ENCODE data around the gene ARL4C. TPM values are rescaled to one million over a fixed set of nuclear protein-coding genes. Genes with fewer than 3 reads are reported as not detected.

The ARL4C gene
- total and polyA plus RNA-seq, 2 of the 8 experiments (the other 6 are each of a cell fraction or from before 2014, with no cell fraction given), result 7.0 to 16.9 TPM

DNA sequence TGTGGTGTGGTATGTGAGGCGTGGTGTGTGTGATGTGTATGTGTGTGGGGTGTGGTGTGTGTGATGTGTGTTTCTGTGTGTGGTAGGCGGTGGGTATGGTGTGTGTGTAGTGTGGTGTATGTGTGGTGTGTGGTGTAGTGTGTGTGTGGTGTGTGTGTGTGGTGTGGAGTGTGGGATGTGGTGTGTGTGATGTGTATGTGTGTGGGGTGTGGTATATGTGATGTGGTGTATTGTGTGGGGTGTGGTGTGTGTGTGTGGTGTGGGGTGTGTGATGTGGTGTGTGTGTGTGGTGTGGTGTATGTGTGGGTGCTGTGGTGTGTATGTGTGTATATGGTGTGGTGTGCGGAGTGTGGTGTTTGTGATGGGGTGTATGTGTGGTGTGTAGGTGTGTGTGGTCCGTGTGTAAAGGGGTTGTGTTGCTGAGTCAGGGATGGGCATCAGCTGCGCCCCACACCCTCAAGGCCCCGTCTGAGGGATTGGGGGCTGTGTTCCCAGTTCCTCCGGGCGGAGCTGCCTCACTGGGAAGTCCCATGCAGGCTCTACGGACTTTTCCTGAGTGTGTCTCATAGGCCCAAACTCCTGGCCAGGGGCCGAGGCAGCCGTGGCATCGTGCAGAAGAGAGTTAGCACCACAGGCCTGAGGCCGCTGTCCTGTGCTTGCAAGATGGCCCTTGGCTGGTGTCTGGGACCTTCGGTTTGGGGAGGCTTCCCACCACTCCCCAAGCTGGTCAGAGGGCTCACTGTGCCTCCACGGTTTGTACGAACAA is 18.2 kb upstream of the ARL4C start:
- peak overlapping the region; percentile 94 for H4K91ac ChIP-seq (replicated peaks; ENCODE audit: insufficient read length, low read length)
- H3K56ac ChIP-seq (replicated peaks; ENCODE audit: insufficient read length, low read depth, low read length), result peak overlapping the region; percentile 100
- no peak overlapping the region for H3K4ac ChIP-seq (replicated peaks; ENCODE audit: insufficient read length, low read depth, low read length)
- peak overlapping the region; percentile 28 for H3K14ac ChIP-seq (ENCODE audit: insufficient read length)
- no peak overlapping the region for H3K4me3 ChIP-seq (ENCODE audit: extremely low read depth in 1 of 4, insufficient read depth in 2 of 4, low read depth in 3 of 4, low read length in 4 of 4)
- ChIA-PET CTCF (ENCODE audit: partially characterized antibody) (interaction anchor here (0.7 kb wide), 1 partner anchor 13 kb away, joined by 3 read pairs; no protein-coding TSS in a partner anchor), POLR2A (ENCODE audit: partially characterized antibody) (no interaction called here)
- no peaks in the 10 kb centered on the region for H3K36me3 ChIP-seq (ENCODE audit: control insufficient read depth in 2 of 4, insufficient read depth in 4 of 4, low read length in 3 of 4)
- H3K4me1 ChIP-seq (replicated peaks in 1 of 4; ENCODE audit: control insufficient read depth in 3 of 4, insufficient read depth in 4 of 4, low read length in 3 of 4), result no peaks in the 10 kb centered on the region
- H3K18ac ChIP-seq (ENCODE audit: extremely low read depth, low read length), result no peak overlapping the region
- H4K20me1 ChIP-seq (replicated peaks in 1 of 2; ENCODE audit: control insufficient read depth in 1 of 2, insufficient read depth in 2 of 2, low read length in 2 of 2), result peaks cover 0 to 10% of the 10 kb centered on the region in 2 experiments
- H3K27me3 ChIP-seq (replicated peaks in 1 of 4; ENCODE audit: control insufficient read depth in 3 of 4, extremely low read depth in 1 of 4, insufficient read depth in 3 of 4, low read length in 3 of 4), result no peaks in the 10 kb centered on the region; a peak in 1 of 7 replicates
- no peaks in the 10 kb centered on the region; a peak in 1 of 4 replicates for H3K9me3 ChIP-seq (ENCODE audit: insufficient read depth in 2 of 2, low read depth in 1 of 2, low read length in 1 of 2)
- peak overlapping the region; percentile 98 for H2AK5ac ChIP-seq (ENCODE audit: low read depth, low read length)
- peak overlapping the region; percentile 86 for H2BK12ac ChIP-seq (ENCODE audit: low read depth, low read length)
- peaks cover 7% of the 10 kb centered on the region; the same call in 1 of the 2 replicates for H3K79me1 ChIP-seq (ENCODE audit: low read depth, low read length)
- H2BK120ac ChIP-seq (replicated peaks; ENCODE audit: low read depth, low read length), result no peak overlapping the region
- no peak overlapping the region for H2AFZ ChIP-seq (ENCODE audit: low read length)
- H3K23me2 ChIP-seq (ENCODE audit: low read depth, low read length), result peaks cover 12% of the 10 kb centered on the region
- DNase-seq (ENCODE audit: low read depth in 1 of 2, low spot score in 2 of 2) (no peak), FAIRE-seq (no peak)
- H3K23ac ChIP-seq (ENCODE audit: insufficient read length), result no peak overlapping the region
- peak overlapping the region; percentile 88; the same call in 1 of the 2 replicates for H2BK15ac ChIP-seq (ENCODE audit: low read length)
- no peak overlapping the region; the same call in 1 of the 2 replicates for H4K8ac ChIP-seq (ENCODE audit: extremely low read depth, insufficient read depth, low read length)
- 92 to 100% methylated on average over 1 to 16 of the region's 16 CpGs for WGBS, 2 experiments (ENCODE audit: extremely low coverage in 1 of 2, insufficient coverage in 1 of 2, insufficient read length in 1 of 2, insufficient replicate concordance in 2 of 2, low coverage in 1 of 2, low lambda C conversion rate in 2 of 2, missing lambda C conversion rate in 1 of 2)
- peak overlapping the region; percentile 6 for H2BK5ac ChIP-seq (ENCODE audit: low read depth, low read length)
- H3K9ac ChIP-seq (replicated peaks in 1 of 4; ENCODE audit: extremely low read depth in 1 of 4, low read depth in 3 of 4, low read length in 3 of 4), result no peak overlapping the region
- no peak overlapping the region; a peak in 1 of 4 replicates for H3K4me2 ChIP-seq (ENCODE audit: insufficient read depth in 1 of 2, low read depth in 2 of 2, low read length in 2 of 2)
- H2BK20ac ChIP-seq (ENCODE audit: low read length), result no peak overlapping the region; the same call in 1 of the 2 replicates
- H3K79me2 ChIP-seq (ENCODE audit: control insufficient read depth in 1 of 2, insufficient read depth in 2 of 2, low read length in 2 of 2), result no peaks in the 10 kb centered on the region
- H4K5ac ChIP-seq (ENCODE audit: insufficient read length, low read depth, low read length), result no peak overlapping the region
- H3K27ac ChIP-seq (ENCODE audit: low read depth, low read length), result no peak overlapping the region
- TF ChIP-seq SUZ12 (IDR thresholded peaks at IDR 0.05; ENCODE audit: low read length), result no peak
- TF ChIP-seq POLR2A (IDR thresholded peaks at IDR 0.05; ENCODE audit: control extremely low read depth in 1 of 2, low read depth in 2 of 2, low read length in 2 of 2), result no peak
- no peak for TF ChIP-seq RNF2 (IDR thresholded peaks at IDR 0.05; ENCODE audit: borderline replicate concordance, low read depth, low read length, missing control alignments, poor library complexity, severe bottlenecking)
- TF ChIP-seq NANOG (IDR thresholded peaks at IDR 0.05; ENCODE audit: insufficient read depth, low read depth, low read length, poor library complexity, severe bottlenecking), result no peak
- TF ChIP-seq POU5F1 (IDR thresholded peaks at IDR 0.05; ENCODE audit: low read depth, low read length), result no peak
- TF ChIP-seq BCL11A (IDR thresholded peaks at IDR 0.05; ENCODE audit: low read depth in 2 of 2, low read length in 2 of 2), result no peak
- TF ChIP-seq JUN (IDR thresholded peaks at IDR 0.05; ENCODE audit: low read depth, low read length), result no peak
- TF ChIP-seq, protein P1, sequence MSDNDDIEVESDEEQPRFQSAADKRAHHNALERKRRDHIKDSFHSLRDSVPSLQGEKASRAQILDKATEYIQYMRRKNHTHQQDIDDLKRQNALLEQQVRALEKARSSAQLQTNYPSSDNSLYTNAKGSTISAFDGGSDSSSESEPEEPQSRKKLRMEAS (IDR thresholded peaks at IDR 0.05), result no peak
- no peak for TF ChIP-seq FOSL1 (IDR thresholded peaks at IDR 0.05; ENCODE audit: insufficient read depth, low read depth, low read length)
- TF ChIP-seq CBX5 (IDR thresholded peaks at IDR 0.05; ENCODE audit: low read depth, low read length), result no peak
- no peak for TF ChIP-seq ATF3 (IDR thresholded peaks at IDR 0.05; ENCODE audit: insufficient read depth, low read depth, low read length)
